NCI-H128 (cell line): ENCODE results near the gene GZF1.
A peak's percentile ranks its signal among the peaks of the same experiment; 100 is the strongest.

Experiments used
- DNase-seq: peaks from one replicate; lab custom pipeline; 2025; ENCODE audit not compliant: unreplicated experiment; lab: John Stamatoyannopoulos, UW

Gene GZF1

DNA sequence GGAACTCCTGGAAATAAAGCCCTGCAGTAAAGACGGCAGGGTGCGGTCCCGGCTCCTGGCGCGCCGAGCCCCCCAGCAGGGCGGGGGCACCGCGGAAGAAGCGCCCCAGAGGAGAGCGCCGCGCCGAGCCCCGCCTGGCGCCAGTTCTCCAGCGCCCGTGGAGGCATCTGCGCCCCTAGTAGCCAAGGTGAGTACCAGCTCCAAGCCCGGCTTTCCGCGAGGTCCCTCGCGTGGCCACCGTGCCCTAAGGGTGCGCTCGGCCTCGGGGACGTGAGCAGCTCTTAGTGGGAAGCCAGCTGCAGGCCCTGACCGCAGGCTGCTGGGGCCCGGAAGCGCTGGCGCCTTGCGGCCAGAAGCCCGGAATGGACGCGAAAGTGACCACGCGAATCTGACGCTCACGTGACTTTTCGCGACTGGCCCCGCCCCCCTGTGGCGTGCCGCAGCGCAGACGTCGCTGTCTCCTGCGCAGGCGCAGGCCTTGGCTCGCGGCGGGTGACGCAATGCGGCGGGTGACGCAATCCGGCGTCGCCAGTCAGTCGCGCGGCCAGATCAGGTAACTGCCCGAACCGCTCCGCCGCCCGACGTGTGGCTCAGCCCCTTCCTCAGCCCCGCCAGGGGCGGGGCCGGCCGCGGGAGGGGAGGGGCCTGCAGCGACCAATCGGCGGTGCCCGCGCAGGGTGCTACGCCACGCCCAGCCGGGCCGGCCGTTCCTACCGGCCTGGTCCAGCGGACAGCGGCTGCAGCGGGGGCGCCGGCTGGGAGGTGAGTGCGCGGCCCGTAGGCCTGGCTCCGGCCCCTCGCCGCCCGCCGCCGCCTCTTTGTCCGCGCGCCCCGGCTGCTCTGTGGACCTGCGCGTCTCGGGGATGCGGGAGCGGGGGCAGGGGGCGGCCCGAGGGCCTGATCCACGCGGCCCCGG, at the start of gene GZF1:
Gene GZF1 (plus strand): TSS at position 707 of the 916 bp plus-strand sequence. CDS start 2,202 bp downstream, outside the sequence.
- peak; percentile 95 for DNase-seq

DNA sequence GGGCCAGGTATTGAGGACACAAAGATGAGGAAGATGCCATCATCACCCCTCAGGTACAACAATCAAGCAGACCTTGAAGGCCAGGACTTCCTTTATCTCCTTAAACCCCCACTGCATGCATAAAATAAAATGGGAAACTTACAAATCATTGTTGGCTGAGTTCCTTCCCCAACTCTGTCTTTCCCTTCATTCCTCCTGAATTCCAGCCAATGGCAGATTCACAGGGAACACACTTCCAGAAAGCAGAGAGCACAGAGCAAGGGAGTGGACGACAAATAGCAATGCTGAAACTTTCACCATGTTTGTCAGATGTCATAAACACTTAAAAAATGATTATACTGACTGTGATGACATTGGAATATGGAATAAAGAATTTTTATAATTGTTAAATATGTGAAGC, 48.7 kb upstream of the GZF1 start:
- DNase-seq = no peak

DNA sequence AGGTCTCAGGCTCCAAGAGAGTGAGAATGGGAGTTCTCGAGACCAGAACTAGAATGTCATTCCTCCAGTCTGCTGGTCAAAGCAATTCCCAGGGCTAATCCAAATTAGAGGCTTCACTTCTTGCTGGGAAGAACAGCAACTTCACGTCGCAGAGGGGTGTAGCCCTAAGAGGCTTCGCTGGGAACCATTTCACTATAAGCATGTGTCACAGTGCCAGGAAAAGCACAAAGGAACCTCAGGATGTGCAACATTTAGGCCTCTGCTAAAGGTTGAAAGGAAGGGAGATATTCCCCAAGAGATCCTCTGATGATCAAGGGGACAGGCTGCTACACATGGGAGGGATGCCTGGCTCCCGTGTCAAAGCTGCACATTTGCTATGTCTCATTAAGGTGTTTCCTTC, 47.3 kb upstream of the GZF1 start:
- DNase-seq = no peak

DNA sequence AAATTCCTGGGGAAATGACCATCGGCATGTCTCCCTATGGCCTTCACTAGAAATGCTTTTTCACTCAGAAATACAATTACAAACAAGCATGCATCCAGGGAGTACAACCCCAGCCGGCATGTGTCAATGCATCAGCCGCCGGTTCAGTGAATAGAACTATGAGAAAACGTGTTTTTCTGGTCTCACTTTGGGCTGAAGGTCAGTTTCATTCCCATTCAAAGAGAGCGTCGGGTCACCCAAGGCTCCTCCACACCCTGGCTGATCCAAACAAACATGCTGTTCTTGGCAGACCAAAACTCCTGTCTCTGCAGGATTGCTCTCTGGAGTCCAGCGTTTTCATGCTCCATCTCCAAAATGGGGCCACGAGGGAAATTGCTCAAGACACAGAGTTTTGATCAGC, 46.9 kb upstream of the GZF1 start:
- no peak for DNase-seq

DNA sequence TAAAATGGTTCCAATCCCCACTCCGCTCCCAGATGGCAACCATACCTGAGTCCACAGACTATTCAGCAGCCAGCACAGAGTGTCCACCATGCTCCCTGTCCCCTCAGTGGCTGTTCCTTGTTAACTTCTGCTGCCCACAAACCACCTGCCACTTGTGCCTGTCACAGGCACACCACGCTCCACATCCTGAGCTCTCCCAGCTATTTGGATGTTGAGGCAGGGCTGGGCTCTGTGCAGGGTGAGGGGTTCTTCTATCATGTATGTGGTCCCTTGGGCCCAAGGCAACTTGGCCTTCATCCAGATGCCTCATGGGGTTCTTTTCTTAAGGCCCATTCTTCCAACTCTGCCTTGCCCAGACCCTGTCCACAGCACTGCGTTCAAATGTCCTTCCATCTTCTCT, 45.4 kb upstream of the GZF1 start:
- DNase-seq = no peak

DNA sequence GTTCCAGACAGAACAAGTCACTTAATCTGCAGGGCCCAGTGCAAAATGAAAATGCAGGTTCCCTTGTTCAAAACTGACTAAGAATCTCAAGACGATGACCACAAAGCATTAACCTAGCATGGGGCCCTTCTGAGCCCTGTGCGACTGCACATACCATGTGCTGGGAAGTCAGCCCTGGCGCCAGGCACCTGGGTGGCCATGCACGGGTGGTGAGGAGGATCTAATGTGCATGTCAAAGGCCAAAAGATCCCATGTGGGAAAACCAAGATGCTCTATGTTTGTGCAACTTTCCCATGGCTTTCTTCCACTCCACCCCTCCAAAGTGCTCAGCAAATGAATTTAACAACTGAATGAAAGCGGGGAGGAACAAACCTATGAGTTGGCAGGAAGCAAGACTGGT, 44.9 kb upstream of the GZF1 start:
- no peak for DNase-seq

DNA sequence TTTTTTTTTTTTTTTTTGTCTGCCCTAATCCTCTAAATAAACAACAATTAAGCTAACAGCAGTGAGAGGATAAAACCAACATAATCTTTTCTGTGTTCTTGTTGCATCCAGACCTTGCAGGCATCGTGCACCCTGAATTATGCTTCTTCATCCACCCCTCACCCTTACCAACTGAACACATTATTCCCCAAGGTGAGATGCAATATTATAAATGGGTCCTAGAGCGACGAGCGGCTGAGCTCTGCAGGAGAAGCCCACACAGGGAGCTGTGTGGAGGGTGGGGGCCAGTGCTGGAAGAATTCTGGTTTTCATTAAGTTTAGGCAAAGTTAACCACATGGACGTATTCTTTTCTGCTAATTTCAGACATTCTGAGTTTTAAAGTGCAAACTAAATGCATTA, 43.6 kb upstream of the GZF1 start:
- no peak for DNase-seq

DNA sequence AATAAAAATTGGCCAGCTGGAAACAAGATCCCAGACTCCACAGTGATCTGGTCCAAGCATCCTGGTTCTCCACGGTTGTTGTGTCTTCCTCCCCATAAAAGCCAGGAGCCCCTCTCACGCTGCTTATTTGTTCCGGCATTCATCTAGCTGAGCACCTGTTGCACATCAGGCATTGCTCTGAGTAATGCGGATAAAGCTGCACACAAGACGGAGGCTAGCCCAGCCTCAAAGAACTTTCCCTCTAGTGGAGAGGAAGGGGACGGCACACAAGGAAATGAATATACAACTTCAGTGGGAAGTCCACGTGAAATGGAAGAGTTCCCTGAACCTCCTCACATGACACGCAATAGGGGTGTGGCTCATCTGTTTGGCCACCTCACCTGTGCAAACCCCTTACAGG, 41.7 kb upstream of the GZF1 start:
- DNase-seq = no peak

DNA sequence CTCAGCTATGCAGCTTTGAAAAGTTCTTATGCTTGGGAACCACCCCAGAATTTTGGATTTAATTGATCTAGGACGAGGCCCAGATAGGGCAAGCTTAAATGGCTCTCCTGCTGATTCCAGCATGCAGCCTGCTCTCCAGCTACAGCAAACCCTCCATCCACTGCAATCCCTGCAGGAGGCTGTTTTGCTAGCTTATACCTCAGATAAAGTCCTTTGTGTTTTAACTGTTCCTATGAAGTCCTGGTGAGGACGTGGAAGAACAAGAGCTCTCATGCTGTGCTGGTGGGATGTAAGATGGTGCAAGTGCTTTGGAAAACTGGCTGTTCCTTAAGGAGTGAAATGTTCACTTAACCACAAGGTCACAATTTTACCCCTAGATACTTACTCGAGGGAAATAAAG, 36.9 kb upstream of the GZF1 start:
- no peak for DNase-seq

DNA sequence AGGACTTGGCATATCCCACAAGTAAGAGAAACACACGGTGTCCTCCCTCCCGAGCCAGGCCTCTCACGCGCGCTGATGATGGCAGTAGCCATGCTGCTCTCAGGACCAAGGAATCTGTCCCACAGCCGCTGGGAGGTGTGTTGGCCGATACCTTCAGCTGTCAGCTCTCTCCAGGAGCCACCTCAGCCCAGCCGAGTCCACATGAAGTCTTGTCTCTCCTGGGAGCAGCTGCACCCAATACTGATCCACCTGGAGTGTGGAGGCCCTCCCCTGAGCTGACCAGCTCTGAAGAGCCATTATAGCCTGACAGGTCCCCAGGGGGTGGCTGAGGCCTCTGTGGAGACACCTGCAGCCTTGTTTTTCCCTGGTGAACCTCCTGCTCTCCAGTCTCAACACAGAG, 35.2 kb upstream of the GZF1 start:
- DNase-seq = no peak

DNA sequence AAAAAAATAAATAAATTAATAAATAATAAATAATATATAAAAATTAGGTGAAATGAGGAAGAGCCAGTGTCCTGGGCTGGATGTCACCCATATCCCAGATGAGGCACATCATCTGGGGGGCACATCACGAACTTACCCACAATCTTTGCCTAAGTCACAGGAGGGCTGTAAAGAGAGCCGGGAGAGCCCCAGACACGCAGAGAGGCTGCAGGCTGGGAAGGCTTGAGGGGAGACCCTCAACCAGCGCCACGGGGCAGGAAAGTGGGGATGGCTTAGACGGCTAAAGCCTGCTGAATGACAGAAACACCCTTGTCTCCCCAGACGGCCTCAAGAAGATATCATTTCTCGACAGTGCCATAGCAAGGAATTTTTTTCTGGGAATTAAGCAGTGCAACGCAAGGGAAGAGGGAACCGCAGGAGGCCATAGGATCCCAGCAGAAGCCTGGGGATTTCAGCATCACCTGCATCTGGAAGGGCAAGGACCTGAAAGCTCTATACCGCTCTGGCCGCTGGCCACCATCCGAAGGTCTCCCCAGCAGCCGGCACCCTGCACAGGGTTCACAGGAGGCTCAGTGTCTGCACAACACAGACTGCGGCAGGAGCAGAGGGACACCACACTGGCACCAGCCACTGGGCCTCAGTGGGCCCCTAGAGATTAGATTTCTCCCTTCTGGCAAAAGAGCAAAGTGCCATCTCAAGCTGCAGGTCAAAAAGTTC, 34.2 kb upstream of the GZF1 start:
- DNase-seq = no peak

DNA sequence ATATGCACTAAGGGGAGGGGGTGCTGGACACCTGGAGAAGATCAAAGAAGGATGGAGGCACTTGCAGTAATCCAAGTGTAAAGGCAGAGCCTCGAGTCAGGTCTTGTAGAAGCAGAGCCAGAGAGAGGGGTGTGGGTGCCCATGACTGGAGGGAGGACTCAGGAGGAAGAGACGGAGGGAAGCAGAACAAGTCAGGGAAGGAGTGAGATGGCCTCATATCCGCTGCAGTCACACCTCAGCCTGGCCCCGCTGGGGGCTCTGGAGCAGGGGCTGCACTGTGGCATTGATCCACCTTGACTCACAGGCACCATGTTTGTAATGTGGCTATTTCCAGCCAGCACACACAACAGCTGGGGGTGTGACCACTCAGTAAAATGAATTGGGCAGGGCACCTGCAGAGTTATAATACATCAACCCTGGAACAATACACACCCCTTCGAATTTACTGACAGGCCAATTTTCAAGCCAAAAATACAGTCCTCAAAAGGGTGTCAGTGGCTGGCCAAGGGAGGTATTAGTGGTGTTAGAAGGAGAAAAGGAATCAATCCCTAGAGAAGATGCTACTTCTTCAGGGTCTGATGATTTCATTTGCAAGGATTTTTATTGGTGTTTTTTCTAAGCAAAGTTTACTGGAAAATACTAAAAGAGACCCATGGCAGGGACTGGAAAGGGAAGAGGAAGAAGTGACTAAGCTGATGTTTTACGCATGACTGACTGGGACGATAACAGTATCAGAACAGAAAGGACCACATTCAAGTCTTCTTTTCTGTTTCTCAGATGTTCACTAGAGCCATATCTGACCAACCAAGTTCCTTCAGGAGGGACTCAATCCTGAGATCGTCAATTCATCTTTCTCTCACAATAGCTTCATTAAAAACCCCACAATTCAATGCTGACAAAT, 30.3 kb upstream of the GZF1 start:
- no peak for DNase-seq

DNA sequence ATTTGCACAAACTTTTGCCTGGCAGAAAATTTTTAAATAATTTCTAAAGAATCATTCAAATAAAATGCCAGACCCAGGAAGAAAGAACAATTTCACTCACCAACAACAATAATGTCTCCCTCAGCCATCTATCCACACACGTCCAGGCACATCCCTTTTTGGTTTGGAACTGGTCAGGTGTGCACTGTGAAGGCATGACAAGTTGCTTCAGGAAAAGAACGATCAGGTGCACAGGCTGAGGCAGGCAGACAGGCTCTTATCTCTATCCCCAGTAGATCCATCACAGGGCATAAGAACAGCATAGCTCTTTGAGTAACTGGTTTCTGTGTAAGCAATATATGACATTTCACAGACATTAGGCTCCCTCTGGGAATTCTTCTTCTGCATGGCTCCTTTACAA, 29.5 kb upstream of the GZF1 start:
- DNase-seq = no peak

DNA sequence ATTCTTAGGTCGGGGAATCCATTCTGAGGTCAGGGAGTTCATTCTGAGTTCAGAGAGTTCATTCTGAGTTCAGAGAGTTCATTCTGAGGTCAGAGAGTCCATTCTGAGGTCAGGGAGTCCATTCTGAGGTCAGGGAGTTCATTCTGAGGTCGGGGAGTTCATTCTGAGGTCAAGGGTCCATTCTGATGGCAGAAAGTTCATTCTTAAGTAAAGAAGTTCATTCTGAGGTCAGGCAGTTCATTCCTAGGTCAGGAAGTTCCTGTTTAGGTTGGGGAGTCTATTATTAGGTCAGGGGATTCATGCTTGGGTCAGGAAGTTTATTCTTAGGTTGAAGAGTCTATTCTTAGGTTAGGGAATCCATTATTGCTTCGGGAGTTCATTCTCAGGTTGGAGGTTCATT, 27.9 kb upstream of the GZF1 start:
- DNase-seq = no peak

DNA sequence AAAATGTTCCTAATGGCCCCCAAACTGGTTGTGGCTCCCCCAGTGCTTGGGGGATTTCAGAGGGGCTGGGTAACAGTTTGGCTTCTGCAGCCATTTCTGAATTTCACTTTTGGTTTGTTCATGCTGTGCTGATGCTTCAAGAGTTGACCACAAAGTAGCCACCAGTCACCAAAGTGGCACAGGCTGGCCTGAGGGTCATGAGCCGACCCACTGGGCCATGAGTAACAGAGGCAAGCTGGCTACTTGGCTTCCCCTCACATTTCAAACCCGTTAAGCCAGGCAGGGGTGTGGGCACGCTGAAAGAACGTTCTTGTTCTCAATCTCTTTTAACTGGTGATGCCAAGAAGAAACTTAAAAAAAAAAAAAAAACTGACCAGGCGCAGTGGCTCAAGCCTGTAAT, 26.5 kb upstream of the GZF1 start:
- DNase-seq = no peak

DNA sequence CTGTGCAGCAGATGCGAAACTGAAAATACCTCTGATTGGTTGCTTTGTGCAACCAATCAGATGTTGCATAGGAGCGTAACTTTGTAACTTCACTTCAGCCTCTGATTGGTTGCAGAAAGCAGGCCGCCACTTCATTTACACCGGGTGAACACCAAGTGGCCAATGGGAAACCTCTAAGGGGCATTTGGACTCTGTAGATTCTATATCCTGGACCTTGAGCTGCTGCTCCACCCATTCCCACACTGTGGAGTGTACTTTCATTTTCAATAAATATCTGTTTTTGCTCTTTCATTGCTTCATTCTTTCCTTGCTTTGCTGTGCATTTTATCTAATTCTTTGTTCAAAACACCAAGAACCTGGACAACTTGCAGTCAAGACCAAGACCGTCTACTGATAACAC, 25.5 kb upstream of the GZF1 start:
- DNase-seq = no peak

DNA sequence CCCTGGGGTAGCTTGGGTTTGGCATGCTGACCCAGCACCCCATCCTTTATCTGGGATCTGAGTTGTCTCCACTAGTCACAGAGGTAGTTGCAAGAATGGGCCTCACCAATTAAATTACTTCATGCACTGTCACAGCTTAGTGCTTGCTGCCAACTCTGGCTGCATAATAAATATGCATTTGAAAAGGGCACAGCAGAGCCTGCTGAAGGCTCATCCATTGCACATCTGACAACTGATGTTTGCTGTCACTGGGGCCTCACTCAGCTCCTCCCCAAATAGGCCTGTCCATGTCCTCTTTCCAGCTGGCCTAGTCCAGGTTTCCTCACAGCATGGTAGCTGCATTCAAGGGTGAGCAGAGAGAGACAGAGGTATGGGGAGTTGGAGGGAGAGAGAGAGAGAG, 24.7 kb upstream of the GZF1 start:
- no peak for DNase-seq

DNA sequence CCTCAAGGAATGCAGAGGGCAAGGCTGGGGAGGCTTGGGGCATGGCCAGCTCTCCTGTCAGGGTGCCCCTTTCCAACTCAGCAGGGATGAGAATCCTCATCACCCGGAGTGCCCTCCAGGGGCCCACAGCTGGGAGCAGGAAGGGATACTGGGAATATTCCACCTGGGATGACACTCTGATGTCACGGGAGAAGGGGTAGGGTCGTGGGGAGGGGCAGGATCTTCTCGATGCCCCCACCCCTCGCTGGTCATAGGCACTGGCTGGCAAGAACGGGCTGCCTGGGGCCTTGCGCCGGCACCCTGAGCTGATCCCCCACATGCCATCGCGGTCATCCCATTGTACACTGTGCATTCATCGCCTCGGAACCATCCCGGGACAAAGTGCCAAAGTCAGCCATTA, 22.0 kb upstream of the GZF1 start:
- DNase-seq = no peak

DNA sequence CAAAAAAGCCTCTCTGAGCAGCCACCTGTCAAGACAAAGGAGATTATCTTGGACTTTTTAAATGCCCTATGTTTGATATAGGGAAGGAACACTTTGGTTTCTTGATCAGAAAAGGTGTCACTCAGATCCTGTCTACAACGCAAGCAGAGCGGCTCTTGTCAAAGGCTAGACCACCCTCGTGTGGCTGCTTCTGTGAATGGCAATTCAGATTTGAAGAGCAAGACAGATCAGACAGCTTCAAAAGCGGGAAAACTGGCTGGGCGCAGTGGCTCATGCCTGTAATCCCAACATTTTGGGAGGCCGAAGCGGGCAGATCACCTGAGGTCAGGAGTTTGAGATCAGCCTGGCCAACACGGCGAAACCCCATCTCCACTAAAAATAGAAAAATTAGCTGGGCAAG, 21.5 kb upstream of the GZF1 start:
- DNase-seq = no peak

DNA sequence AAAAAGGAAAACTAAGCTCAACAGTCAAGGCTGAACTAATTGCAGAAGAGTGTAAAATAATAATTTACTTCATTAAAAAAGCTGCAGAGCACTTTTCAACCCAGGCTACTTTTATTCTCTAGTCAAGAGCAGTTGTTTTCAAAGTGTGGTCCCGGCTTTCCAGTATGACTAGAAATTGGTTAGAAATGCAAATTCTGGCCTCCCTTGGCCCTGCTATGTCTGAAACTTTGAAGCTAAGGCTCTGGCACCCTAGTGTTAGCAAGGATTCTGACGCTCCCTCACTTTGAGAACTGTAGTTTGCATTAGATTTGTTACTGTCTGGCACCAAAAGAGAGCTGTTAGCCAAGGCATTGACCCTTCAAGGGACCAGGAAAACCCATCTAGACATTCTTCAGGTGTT, 20.9 kb upstream of the GZF1 start:
- no peak for DNase-seq

DNA sequence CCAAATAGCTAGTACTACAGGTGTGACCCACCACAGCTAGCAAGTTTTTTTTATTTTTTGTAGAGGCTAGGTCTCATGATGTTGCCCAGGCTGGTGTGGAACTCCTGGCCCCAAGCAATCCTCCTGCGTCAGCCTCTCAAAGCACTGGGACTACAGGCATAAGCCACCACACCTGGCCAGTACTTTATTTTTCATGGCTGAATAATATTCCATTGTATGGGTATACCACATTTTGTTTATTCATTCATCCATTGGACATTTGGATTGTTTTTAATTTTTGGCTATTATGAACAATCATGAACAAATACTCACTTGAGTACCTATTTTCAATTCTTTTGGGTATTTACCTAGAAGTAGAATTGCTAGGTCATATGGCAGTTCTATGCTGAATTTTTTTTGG, 18.4 kb upstream of the GZF1 start:
- no peak for DNase-seq

DNA sequence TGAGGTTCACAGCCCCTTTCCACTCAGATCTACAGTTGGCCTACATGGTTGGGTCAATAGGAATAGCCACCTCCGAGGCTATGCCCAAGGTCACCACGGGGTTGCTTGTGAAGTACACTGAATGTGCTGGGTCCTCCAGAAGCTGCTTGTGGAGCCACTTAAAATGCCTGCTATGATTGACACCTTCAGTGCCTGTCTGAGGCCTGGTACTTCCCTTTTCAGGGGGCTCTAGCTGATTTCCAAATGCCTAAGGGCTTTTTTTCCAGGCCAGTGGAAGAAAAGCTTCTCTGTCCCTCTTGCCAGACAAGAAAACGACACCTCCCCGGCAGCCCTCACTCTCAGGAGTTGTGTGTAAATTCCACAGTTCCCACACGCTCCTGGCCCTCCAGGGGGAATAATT, 17.6 kb upstream of the GZF1 start:
- no peak for DNase-seq
